Stimulated activated CD8-positive, alpha-beta memory T cell treated with anti-CD3 and anti-CD28 coated beads, Interleukin-7, amount 100 ng/mL, for 24 hours (primary cell): Measurements from ENCODE around the gene GRK5.

Experiments
- DNase-seq: peaks from one replicate; pipeline ENCODE4 v3.0.0-alpha.2; 2020; ENCODE audit warnings: low read depth

Gene GRK5

DNA sequence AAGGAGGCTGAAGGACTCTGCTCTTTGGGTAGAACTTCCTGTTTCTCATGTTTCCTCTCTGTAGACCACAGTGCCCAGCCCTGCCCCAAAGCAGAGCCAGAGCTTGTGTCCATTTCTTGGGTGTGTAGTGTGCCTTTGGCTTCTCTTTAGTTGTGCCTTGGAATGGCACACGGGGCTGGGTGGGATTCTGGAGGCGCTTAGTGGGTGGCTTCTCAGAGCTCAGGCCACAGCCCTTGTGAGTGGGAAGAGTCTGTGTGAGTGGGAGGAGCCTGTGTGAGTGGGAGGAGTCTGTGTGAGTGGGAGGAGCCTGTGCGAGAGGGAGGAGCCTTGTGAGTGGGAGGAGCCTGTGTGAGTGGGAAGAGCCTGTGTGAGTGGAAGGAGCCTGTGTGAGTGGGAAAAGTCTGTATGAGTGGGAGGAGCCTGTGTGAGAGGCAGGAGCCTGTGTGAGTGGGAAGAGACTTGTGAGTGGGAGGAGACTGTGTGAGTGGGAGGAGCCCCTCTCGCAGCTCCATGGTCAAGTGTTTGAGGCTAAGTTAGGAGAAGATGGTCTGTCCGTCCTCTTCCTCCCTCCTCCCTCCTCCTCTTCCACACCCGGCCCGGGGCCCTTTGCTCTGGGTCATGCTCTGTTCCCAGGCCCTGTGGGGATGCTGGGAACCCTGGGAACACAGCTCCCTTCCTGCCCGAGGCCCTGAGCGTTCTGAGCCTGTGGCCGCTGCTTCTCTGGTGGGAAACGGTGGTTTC lies 153.0 kb downstream of the GRK5 start:
- DNase-seq: no peak

GRCh38 chr10:119361037-119361436 lies 153.7 kb downstream of the GRK5 start:
- DNase-seq: no peak

DNA sequence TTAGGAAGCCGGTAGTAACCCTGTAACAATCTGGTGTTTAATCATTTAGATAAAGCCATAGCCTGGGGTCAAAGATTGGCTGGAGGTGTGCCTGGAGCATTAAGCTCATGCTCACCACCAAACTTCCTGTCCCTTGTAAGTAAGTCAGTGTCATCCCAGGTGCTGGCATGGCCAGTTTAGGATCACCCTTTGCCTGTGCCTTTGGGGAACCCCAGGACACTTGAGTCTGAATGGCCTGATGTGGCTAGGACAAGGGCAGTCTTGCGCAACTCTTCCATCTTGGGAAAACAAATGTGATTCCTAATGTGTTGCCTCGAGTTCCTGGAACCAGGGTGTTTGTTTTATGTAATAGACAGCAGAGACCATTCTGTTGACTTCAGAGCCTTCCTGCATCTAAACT lies 154.8 kb downstream of the GRK5 start:
- no peak for DNase-seq

- no peak for DNase-seq
Measured at GRCh38 chr10:119364645-119365600, 157.6 kb downstream of the GRK5 start.

GRCh38 chr10:119365773-119366599 lies 158.6 kb downstream of the GRK5 start:
- DNase-seq: no peak

GRCh38 chr10:119367841-119368549 lies 160.6 kb downstream of the GRK5 start:
- DNase-seq: no peak

GRCh38 chr10:119368581-119368980 lies 161.2 kb downstream of the GRK5 start:
- no peak for DNase-seq

- no peak for DNase-seq
Measured at GRCh38 chr10:119368991-119369869, 161.9 kb downstream of the GRK5 start.

- no peak for DNase-seq
Measured at GRCh38 chr10:119370111-119370741, 162.9 kb downstream of the GRK5 start.

- DNase-seq: no peak
Measured at GRCh38 chr10:119370972-119371703, 163.8 kb downstream of the GRK5 start.

- no peak for DNase-seq
Measured at GRCh38 chr10:119371704-119372663, 164.6 kb downstream of the GRK5 start.

DNA sequence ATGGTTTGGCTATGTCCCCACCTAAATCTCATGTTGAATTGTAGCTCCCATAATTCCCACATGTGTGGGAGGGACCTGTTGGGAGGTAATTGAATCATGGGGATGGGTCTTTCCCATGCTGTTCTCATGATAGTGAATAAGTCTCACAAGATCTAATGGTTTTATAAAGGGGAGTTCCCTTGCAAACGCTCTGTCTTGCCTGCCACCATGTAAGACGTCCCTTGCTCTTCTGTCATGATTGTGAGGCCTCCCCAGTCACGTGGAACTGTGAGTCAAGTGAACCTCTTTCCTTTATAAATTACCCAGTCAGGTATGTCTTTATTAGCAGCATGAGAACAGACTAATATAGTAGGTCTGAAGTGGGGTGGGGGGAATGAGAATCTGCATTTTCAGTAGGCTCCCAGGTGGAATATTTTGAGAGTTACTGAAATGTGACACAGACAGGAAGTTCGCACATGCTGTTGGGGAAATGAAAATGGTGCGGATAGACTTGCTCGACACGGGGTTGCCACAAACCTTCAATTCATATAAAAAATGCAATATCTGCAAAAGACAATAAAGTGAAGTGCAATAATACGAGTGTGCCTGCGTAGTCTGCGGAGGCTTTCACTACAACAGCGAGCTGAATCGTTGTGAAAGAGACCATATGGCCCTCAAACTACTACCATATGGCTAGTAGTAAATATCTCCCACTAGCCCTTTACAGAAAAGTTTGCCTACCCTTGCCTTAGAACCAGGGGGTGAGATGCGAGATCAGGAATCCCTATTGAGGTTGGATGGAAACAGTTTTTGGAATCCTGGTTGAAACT lies 166.1 kb downstream of the GRK5 start:
- no peak for DNase-seq

DNA sequence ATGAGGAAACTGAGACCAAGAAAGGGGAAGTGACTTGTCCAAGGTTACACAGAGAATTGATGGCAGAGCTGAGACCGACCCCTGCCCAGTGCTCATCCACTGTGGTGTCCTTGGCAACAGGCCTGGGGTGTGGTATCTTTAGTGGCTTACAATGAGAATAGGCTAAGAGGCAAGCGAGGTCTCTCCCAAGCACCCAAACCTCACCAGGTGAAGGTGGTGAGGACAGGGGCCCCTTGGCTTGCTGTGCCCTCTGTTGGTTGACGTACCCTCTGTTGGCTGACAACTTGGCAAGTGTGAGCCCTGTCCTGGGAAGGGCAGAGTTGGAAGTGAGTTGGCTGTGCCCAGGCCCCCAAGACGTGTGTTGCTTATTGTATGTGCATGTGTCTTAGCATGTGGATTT lies 166.9 kb downstream of the GRK5 start:
- DNase-seq: no peak

GRCh38 chr10:119375574-119376272 lies 168.4 kb downstream of the GRK5 start:
- DNase-seq: no peak

GRCh38 chr10:119377451-119377957 lies 170.1 kb downstream of the GRK5 start:
- no peak for DNase-seq

- DNase-seq: no peak
Measured at GRCh38 chr10:119377958-119378736, 170.8 kb downstream of the GRK5 start.
